HG03378 (cell line): ENCODE results near the gene PRR12.

Source experiments
- ATAC-seq: cut with Tn5 transposase; IDR thresholded peaks from one replicate; pipeline ENCODE4 v1.9.1; 2021; ENCODE audit warnings: mild to moderate bottlenecking, moderate library complexity; ENCODE audit not compliant: unreplicated experiment

The PRR12 gene

DNA sequence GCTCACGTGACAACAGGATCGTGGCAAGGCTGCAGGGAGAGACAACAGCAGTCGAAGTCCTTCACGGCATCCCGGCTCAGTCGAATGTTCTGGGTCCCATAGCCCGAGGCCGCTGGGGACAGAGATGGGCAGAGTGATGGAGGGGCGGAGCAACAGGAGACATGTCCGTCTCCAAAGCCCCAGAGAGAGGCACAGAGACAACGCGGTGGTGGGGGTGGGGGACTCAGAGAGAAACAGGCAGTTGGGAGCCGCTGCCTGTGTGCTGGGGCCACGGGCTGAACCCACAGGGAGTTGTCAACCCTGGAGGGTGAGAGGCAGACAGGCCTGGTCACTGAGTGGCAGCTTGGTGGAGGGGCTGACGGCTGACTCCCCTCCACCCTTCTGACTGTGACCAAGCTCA lies 31.1 kb upstream of the PRR12 start:
- ATAC-seq: no peak

DNA sequence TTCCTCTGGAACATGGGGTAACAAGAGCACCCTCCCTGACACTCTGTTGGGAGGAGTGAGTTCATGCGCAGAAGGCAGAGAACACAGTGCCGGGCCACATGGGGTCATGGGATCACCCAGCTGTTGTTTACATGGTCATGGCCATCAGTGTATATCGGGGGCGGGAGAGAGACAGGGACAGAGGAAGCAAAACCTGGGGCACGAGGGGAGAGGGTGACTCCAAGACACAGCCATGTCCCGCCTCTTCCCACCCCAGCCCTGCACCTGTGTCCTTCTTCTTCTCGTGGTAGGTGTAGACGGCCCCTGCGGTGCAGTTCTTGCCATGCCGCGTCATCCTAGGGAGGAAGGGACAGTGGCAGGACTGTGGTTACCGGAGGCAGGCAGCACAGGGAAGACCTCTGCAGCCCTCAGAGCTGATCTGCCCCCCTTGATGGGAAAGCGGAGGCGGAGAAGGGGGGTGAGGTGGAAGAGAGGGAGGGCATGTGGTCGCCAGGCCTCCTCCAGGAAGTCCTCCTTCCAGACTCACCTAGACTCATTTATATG lies 30.6 kb upstream of the PRR12 start:
- ATAC-seq: no peak

DNA sequence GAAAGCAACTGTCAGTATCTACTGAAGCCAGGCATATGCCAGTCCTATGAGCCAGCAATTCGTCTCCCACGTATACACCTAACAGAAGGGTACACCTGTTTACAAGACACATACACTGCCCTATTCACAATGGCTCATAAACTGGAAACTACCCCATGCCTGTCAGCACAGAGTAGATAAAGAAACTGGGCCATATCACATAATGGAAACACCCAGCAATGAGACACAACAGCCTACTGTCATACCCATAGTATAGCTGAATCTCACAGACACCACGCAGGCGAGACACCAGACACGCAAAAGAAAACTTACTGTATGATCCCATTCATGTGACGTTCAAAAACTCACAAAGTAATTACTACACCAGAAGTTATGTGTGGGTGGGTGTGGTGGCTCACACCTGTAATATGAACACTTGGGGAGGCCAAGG lies 26.4 kb upstream of the PRR12 start:
- ATAC-seq: no peak

DNA sequence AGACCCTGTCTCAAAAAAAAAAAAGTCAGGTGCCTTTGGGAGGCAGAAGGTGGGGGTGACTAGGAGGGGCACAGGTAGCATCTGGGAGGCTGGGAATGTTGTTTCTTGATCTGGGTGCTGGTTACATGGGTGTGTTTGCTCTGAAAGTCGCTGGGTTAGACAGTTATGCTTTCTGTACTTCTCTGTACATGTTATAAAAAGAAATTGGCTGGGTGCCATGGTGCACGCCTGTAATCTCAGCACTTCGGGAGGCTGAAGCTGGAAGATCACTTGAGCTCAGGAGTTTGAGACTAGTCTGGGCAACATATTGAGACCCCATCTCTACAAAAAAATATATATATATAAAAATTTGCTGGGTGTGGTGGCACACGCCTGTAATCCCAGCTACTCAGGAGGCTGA lies 25.7 kb upstream of the PRR12 start:
- no peak for ATAC-seq

DNA sequence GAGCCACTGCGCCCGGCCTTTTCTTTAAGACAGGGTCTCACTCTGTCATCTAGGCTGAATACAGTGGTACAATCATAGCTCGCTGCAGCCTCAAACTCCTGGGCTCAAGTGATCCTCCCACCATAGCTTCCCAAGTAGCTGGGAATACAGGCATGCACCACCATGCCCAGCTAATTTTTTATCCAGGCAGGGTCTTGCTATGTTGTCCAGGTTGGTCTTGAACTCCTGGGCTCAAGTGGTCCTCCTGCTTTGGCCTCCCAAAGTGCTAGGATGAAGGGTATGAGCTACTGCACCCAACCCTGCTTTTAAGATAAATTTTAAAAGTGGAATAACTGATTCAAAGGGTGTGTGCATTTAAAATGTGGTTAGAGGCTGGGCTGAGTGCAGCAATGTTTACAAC lies 24.7 kb upstream of the PRR12 start:
- no peak for ATAC-seq

DNA sequence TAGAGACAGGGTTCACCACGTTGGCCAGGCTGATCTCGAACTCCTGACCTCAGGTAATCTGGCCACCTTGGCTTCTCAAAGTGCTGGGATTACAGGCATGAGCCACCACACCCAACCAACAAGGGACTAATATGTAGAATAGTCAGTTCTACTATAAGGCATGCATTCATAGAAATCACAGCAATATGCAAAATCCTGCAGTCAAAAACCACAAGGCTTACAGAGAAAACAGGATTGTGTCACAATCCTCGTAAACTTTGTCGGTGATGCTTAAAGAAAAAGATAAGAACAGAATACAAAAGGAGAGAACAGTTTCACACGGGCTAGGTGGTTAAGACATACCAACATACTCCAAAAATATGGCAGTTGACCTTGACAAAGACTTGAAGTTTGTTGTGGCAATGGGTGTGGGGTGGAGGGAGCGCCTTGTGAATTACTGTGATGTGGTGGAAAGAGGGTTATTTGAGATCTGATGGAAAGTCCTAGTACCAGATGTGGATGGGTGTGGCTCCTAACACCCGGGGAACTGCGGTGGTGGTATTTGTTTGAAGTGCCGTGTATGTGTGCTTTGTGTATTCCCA lies 23.0 kb upstream of the PRR12 start:
- no peak for ATAC-seq

DNA sequence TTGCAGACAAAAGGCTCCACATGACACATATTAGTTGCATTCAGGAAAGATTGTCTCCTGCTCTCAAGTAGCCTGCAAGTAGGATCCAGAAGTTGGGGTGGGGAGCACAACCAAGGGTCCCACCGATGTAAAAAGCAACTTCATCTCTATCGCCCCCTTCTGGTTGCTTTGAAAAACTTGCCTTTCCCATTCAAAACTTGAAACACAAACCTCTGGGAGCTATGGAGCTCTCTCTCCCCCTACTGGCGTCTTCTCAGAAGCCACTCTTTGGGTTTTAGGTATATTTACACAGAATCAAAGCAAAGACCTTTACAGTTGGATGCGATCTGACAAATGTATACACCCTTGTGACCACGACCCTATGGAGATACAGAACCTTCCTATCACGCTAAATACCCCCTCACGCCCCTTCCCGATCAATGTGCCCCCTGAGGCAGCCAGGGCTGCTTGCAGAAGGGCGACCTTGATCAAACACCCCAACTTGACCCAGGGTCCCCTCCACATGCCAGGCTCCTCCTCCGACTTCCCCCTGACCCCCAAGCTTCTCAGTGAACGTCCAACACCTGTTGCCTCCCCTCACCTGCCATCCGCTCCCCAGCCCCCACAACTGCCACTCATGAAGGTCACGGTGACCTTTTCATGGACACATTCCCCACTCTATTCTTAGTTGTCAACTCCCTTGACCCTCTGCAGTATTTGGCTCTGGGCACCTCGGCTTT lies 20.7 kb upstream of the PRR12 start:
- no peak for ATAC-seq

DNA sequence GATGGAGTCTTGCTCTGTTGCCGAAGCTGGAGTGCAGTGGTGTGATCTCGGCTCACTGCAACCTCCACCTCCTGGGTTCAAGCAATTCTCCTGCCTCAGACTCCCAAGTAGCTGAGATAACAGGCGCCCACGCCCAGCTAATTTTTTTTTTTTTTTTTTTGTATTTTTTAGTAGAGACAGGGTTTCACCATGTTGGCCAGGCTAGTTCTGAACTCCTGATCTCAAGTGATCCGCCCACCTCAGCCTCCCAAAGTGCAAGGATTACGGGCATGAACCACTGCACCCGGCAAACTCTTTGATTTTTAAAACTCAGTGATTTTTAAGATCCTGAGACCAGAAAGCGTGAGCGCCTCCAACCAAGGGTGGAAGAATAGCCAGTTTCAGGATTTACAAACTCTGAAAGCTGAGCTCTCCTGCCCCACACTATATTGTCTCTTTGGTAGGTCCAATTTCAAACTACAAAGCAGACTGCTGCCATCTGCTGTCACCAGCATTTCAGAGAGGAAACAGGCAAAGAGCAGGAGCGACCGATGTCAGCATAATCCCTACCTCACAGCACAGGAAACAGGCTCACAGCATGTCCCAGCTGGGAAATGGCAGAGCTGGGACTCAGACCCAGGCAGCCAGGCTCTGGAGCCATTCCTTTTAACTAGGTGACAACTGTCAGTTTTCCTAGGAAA lies 19.8 kb upstream of the PRR12 start:
- no peak for ATAC-seq

DNA sequence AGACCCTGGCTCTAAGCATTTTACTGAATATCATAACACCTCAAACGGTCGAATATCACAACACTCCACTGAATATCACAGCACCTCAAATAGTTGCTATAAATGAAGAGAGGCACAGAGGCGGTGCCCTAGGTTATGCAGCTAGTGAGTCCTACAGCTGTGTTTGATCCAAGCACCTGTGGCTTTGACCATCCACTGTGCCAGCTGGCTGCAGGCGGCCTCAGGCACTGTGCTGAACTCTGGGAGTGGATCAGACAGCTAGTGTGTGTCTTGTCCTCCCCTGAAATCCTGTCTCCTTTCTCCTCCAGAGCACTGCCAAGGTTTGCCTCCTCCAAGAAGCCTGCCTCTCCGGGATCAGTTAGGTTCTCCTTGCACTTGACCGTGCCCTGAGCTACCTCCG lies 18.0 kb upstream of the PRR12 start:
- ATAC-seq: no peak

DNA sequence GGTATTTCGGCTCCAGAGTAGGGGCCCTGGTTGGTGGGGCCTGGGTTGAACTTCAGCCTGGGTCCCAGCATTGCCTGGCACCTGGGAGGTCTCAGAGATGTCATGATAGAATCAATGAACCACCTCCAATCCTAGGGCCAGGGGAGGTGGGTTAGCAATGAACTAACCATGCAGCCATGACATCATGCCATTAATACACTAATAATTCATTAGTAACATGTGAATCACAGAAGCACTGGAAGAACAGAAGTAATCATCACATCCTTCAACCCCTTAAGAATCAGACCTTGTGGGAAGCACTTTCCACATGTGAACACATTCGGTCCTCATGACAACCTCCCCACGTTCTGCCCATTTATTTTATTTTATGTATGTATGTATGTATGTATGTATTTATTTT lies 17.6 kb upstream of the PRR12 start:
- ATAC-seq: no peak

DNA sequence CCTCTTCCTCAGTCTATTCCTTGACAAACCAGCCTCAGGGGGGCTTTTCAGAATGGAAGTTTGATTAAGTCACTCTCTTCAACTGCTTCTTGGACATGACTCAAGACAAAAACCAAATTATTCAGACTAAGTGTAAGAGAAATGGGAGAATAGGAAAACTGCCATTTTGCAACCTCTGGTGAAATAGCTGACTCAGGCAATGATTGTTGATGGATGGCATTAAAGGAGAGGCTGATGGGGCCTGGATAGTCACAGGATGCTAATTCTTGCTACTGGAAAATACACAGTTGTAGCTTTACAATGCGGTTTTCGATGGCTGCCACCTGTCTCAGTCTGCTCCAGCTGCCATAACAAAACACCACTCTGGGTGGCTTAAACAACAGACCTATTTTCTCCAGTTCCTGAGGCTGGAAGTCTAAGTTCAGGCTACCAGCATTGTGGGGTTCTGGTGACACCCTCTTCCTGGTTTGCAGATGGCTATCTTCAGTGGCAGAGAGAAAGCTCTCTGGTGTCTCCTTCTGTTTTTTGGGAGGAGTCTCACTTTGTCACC lies 16.7 kb upstream of the PRR12 start:
- ATAC-seq: no peak

DNA sequence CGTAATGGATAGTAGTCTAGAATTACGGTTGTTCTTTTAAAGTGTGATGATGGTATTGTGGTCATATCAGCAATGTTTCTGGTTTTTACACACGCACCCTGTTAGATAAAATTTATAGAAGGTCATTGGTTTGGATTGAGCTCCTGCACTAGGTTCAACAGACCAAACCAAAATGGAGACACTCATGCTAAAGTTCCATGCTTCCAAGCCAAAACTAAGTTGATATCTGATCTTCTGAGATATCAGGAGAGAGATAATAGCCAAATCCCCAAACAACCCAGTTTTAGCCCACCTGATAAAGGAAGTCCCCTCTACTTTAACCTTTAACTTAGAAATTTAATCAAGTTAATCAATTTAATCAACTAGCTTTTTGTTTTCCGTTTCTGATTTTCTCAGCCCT lies 11.8 kb upstream of the PRR12 start:
- ATAC-seq: no peak

DNA sequence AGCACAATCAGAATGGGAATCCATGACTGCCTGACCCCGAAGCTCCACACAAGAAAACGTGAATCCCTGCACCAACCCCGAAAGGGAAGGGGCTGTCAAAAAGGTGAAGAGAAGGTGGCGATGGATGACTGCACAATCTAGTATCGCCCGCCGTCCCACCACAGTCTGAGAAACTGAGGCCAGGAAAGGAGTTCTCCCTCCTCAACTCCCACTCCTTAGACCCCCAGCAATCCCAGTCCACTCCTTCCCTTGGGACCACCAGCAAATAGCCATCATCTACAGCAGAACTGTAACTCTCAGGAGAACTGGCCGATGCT lies 11.1 kb upstream of the PRR12 start:
- peak; percentile 15 for ATAC-seq

DNA sequence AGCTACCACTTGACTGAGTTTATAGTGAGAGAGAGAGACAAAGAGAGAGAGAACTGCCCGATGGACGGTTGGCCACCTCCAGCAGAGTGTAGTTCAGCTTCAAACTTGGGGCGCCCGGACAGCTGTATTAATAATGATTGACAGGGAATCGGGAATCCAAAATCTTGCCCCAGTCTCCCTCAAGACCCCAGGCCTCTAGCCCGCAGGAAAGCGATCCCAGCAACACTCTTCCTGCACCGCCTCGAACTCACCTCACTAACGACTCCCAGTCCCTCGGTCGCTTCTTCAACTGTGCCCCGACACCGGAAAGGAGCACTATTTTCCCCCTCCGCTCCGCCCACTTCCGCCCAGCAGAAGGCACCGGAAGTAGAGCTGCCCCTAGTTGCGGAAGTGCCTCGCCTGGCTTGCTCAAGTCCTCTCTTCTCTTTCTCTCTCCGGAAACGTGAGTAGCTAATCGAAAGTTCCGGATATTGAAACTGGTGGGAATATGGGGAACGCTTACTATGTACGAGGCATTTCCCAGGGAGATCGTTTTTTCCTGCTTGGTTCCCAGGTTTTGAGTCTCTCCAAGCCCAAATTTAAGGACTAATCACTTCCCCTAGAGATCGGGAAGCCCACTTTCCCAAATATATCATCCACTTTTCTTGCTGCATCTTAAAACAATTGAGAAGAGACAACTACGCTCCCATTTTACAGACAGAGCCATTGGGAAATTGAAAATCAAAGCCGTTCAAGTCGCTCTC lies 10.5 kb upstream of the PRR12 start, which contains the start of gene NOSIP:
TSS of gene NOSIP (minus strand) at position 293 of the 743 bp plus-strand sequence. CDS start 19,865 bp downstream, outside the sequence.
- ATAC-seq: peak; percentile 62

DNA sequence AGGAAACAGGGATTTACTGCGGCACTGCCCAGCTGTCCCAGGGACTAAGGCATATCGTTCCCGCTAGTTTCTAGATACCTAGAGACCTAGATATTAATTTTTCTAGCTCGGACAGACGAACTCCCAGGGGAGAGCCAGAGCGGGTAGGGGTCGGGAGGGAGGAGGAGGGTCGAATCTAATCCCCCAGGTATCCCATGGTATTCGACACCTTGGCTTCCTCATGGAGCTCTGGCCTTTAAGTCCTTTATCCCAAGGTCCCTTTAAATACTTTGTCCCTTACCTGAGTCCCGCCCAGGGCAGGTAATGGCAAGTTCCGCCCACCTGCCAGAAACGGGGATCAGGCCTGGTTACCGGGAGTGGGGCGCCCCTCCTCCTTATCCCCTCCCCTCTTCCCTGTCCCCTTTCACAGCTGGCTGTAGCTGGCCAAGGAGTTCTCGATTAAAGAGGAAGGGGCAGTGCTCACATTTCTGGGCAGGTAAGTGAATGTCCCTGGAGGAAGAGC lies 9.9 kb upstream of the PRR12 start, which contains the start of gene PRRG2:
TSS of gene PRRG2 (plus strand) at position 310 of the 502 bp plus-strand sequence. CDS start 1,904 bp downstream, outside the sequence.
- no peak for ATAC-seq

DNA sequence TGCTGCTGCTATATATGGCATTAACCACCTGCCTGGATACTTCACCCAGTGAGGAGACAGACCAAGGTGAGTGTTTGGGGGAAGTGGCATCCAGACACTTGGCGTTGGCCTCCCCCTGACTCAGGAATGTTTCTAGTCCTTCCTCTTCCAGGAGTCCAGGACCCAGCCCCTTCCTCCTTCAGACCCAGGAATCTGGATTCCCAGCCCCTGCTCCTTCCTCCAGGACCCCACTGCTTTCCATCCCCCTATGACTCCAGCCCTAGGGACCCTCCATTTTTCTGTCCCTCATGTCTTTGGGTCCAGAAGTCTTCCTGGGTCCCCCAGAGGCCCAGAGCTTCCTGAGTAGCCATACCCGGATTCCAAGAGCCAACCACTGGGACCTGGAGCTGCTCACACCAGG lies 7.7 kb upstream of the PRR12 start:
- no peak for ATAC-seq

DNA sequence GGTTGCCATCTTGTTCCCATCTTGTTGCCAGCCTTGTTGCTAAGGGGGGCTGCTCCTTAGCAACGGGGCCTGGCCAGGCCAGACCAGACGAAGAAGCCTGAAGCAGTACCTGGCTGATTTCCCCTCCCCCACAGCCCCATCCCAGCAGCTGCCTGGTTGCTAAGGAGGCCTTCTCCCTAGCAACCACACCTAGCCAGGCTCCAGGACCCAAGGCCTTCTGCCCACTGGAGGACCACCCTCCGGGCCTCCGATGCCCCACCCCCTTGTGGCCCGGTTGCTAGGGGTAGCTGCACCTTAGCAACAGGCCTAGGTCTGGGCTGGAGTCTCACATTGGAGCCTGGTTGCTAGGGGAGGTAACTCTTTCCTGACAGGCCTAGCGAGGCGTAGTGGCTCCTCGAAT lies 6.0 kb upstream of the PRR12 start:
- ATAC-seq: no peak

DNA sequence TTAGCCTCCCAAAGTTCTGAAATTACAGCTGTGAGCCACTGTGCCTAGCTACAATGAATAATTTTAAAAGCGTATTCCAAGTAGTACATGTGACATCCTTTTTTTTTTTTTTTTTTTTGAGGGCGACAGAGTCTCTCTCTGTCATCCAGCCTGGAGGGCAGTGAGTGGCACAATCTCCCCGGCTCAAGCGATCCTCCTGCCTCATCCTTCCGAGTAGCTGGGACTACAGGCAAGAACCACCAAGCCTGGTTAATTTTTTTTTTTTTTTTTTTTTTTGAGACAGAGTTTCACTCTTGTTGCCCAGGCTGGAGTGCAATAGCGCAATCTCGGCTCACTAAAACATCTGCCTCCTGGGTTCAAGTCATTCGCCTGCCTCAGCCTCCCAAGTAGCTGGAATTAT lies 3.8 kb upstream of the PRR12 start:
- no peak for ATAC-seq

DNA sequence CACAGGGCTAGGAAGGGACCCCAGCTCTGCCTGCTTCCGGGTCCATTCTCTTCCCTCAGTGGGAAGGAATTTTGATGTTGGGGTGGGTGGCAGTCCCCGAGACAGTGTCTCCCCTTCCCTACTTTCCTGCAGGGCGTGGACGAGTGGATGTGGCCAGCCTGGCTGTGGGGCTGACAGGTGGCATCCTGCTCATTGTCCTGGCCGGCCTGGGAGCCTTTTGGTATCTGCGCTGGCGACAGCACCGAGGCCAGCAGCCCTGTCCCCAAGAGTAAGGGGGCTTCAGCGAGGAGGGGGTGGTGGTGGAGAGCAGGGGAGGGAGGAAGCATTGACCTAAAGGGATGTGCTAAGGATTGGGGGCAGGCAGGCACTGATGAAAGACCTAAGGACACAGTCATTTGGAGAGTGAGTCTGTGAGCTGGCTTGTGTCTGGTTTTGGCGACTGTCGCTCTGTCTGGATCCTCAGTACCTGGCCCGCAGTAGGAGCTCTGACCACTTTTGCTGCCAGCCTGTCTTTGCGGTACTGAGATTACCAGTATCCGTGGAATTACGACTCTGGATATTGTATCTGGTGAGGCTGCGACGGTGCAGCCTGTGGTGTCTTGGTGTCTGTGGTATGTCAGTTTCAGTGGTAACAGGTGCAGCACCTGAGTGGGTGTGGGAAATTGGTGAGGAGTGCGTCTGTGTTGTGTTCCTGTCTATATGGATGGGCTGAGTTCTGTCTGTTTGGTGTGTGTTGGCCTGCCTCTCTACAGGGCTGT lies 2.4 kb upstream of the PRR12 start:
- no peak for ATAC-seq

DNA sequence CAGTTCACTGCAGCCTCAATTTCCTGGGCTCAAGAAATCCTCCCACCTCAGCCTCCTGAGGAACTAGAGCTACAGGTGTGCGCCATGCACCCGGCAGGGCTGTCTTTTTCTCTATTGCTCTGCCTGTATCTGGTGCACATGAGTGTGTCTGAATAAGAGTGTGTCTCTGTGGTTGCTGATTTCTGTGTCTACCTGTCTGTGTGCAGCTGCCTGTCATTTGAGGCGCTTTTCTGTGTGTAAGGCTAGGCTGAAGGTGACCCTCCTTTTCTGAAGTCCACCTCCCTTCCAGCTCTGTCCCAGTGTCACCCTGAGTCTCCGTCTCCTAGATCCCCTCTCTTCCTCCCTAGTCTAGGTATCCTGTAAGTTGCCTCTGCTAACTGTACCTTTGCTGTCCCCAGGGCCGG lies 1.5 kb upstream of the PRR12 start:
- ATAC-seq: no peak
